WERI-Rb-1 (cell line): ENCODE results near the gene RGMA.

Source experiments
- DNase-seq: peaks from one replicate; pipeline ENCODE4 v3.0.0-alpha.2; 2020
- H3K27ac ChIP-seq: fragments of 250-450 bp; sonication (Bioruptor Pico); 2 replicates; pipeline ENCODE4 v1.5.1; 2020; ENCODE audit warnings: mild to moderate bottlenecking, moderate library complexity
- H3K27me3 ChIP-seq: fragments of 250-450 bp; sonication (Bioruptor Pico); 2 replicates; pipeline ENCODE4 v1.5.1; 2021; ENCODE audit warnings: mild to moderate bottlenecking, low read depth, moderate library complexity; ENCODE audit not compliant: insufficient read depth, severe bottlenecking
- H3K36me3 ChIP-seq: fragments of 250-450 bp; sonication (Bioruptor Pico); 2 replicates; pipeline ENCODE4 v1.5.1; 2020; ENCODE audit warnings: mild to moderate bottlenecking, moderate library complexity
- H3K4me3 ChIP-seq: 2 replicates; pipeline ENCODE4 v1.5.1; 2011; ENCODE audit warnings: low read depth, mild to moderate bottlenecking, control low read depth, low read length
- H3K9me3 ChIP-seq: fragments of 250-450 bp; sonication (Bioruptor Pico); 2 replicates; pipeline ENCODE4 v1.5.1; 2021; ENCODE audit warnings: mild to moderate bottlenecking, moderate library complexity; ENCODE audit not compliant: severe bottlenecking
- CTCF ChIP-seq: IDR thresholded peaks from 2 replicates; pipeline ENCODE4 v1.5.1; 2011; ENCODE audit warnings: low read depth, mild to moderate bottlenecking, control low read depth, inconsistent platforms, low read length

RGMA gene

DNA sequence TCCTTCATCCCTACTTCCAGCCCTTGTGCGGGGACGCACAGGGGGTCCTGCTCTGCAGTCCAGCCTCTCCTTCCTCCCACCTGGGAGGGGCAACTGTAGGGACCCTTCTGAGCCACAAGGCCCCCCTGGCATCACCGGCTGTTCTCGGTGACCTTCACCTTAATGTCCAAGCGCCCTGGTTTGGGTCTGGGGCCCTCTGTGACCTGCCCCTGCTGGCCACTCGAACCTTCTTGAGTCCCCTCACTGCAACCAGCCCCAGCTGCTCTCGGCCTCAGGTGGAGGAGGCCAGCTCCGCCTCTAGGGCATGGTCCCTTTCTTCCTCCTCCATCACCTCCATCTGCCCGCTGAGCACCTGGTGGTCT lies 57.9 kb downstream of the RGMA start:
- TF ChIP-seq CTCF = no peak
- Histone ChIP-seq H3K36me3 (peaks cover 15% of the 10 kb centered on the region), H3K27ac (no peak overlapping the region), H3K9me3 (no peaks in the 10 kb centered on the region), H3K4me3 (no peak overlapping the region), H3K27me3 (no peaks in the 10 kb centered on the region)
- DNase-seq = no peak

DNA sequence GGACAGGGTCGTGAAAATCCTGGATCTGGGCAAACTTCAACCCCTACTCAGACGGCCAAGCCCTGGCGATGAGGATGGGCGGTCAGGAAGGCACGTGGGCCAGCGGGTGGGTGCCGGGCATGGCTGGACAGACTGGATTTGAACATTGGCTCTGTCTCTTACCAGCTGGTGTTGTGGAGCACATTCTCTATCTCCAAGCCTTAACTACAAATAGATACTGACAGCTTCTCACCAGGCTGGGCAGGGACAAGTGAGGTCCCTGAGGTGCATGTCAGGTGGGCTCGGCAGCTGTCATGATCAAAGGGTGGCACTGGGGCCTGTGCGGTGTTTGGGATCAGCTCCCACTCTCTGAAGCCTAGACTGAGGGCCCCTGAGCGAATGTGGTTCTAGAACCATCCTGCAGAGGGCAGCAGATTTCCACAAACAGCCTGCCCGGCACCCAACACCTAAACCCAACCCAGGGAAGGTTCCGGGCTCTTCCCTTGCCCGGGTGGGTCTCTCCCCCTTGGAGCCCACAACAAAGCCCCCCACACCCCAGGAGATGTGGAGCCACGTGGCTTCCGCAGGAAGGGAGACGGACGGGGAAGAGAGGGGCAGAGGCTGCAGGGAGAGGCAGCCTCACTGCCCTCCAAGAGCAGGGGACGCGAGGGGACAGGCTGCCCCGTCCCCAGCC lies 58.4 kb downstream of the RGMA start:
- peak; percentile 88 for TF ChIP-seq CTCF
- Histone ChIP-seq H3K27ac (no peak overlapping the region), H3K9me3 (no peaks in the 10 kb centered on the region), H3K36me3 (peaks cover 20% of the 10 kb centered on the region), H3K27me3 (no peaks in the 10 kb centered on the region), H3K4me3 (no peak overlapping the region)
- DNase-seq = peak; percentile 66

DNA sequence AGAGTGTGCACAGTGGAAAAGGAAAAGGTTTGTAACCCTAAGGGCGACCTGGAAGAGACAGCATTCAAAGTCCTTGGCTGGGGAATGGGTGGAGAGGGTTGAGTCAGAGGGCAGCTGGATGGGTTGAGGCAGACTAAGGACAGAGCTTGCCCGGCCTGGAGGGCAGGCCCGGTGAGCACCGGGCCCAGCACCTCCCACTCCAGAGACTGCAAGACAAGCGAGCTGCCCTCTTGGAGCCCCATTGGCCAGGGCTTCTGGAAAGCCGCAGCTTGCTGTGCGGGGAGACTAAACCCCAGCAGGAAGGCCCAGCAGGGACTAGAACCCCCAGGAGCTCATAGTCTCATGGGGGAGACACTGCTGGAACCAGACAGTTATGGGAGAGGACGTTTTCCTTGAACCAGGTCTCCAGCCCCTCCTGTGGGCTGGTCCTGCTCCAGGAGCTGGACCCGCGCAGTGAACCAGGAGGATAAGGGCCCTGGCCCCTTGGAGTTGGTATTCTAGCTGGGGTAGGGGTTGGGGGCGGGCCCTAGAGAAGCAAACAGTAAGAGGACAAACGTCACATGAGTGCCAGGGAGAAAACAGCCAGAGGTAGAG lies 59.1 kb downstream of the RGMA start:
- no peaks in the 10 kb centered on the region for H3K9me3 ChIP-seq
- no peak overlapping the region for H3K4me3 ChIP-seq
- H3K27ac ChIP-seq = no peak overlapping the region
- peaks cover 27% of the 10 kb centered on the region for H3K36me3 ChIP-seq
- DNase-seq = no peak
- no peaks in the 10 kb centered on the region for H3K27me3 ChIP-seq
- no peak for TF ChIP-seq CTCF

DNA sequence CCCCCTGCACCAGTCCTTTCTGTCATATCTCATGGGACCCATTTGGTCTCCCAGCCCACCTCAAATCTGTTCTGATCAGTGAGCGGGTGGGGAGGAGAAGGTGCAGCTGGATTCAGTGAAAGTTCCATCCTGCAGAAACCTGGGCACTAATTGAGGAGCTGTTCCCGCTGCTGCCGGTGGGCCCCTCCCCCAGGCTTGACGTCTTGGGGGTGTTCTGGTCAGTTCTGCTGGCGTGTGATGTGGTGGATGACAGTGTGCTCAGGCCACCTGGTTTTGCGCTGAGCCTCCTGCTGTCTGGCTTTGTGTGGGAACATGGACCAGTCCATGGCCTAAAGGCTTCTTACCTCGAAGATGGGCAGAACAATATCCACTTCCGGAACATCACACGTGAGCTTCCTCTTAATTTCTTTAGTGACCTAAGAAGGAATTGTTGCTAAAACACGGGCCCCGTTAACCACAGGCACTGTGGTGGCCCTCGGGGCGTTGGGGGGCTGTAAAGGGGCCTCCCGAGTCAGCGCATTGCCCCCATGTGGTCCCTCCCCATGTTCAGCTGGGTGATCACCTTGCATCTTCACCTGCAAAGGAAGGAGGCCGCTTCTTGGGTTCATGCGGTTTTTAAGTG lies 59.7 kb downstream of the RGMA start:
- no peak for TF ChIP-seq CTCF
- no peaks in the 10 kb centered on the region for H3K27me3 ChIP-seq
- H3K4me3 ChIP-seq = no peak overlapping the region
- peaks cover 33% of the 10 kb centered on the region for H3K36me3 ChIP-seq
- no peak overlapping the region for H3K27ac ChIP-seq
- DNase-seq = no peak
- no peaks in the 10 kb centered on the region for H3K9me3 ChIP-seq

GRCh38 chr15:93028632-93029213 lies 60.3 kb downstream of the RGMA start:
- no peaks in the 10 kb centered on the region for H3K27me3 ChIP-seq
- H3K4me3 ChIP-seq = no peak overlapping the region
- H3K36me3 ChIP-seq = peaks cover 38% of the 10 kb centered on the region
- no peak overlapping the region for H3K27ac ChIP-seq
- no peaks in the 10 kb centered on the region for H3K9me3 ChIP-seq
- TF ChIP-seq CTCF = no peak
- DNase-seq = no peak
